CD4-positive, alpha-beta T cell treated with Interleukin-4 for 4 hours (primary cell): ENCODE data around the gene ADCYAP1R1.

ENCODE experiments used
- DNase-seq: peaks from one replicate; pipeline ENCODE4 v3.0.0-alpha.2; 2020

The ADCYAP1R1 gene

GRCh38 chr7:31069860-31070555 is 17.9 kb downstream of the ADCYAP1R1 start:
- no peak for DNase-seq

- DNase-seq = no peak
These were observed 19.0 kb downstream of the ADCYAP1R1 start for GRCh38 chr7:31070991-31071644.

GRCh38 chr7:31071645-31072029 is 19.5 kb downstream of the ADCYAP1R1 start:
- no peak for DNase-seq

DNA sequence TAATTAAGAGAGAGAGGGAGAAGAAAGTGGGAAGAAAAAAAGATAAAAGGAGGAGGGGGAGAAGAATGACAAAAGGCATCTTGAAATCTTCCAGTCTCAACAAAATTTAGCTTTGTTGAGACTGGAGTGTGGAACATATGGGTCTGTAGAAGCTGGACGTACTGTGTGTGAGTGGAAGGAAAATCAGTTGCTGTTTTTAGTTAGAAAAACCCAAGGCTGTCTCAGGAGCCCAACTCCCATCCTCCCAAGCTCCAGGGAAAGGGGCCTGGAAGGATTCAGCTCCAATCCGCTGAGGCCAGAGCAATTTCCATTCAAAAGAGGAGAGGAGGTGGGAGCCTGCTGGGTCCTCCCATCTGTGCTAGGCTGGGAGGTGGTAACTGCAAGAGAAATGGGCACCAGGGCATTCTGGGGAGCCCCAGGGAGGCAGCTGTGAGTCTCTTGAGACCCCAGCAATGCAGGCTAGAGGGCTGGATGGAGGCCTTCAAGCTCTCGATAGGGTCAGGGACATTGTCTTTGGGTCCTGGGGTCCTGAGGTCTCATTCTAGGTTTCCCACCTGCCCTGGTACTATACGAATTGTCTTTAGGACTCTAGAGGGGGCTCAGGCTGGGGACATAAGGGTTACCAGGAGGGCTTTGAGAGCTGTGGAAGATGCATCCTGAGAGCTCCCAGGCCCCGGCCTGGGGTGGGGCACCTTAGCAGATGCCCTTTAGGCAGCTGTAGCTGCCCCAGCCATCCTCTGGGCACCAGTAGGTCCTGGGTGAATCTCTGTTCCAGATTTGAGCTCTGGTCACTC is 21.4 kb downstream of the ADCYAP1R1 start:
- DNase-seq = no peak

GRCh38 chr7:31074120-31074383 is 21.9 kb downstream of the ADCYAP1R1 start:
- no peak for DNase-seq

DNA sequence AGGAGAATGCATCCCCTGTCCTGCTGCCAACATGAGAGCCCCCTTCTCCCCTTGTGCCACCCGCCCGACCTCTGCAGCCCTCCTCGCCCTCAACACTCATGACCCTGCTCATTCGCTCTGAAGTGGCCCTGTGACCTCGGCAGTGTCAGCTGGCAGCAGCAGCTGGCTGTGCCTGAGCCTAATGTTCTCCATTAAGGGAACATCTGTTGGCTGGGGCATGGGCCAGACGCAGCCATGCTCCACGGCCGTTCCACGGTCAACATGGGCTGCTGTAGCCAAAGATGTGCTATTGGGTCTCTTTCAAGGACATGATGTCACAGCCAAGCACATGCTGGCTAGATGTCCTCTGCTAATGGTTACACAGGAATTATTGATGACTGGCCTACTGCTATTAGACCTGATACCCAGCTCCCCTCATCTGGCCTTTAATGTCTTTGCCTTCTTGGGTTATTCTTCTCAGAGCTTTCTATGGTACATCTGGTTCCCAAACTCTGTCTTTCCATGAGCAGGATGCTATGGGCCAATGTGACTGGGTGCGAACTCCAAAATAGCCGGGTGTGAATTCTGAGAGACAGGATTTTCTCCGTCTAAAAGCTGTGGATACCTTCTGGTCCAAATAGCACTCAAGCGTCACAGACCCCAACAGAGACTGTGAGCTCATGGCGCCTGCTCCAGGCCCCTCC is 22.4 kb downstream of the ADCYAP1R1 start:
- no peak for DNase-seq

DNA sequence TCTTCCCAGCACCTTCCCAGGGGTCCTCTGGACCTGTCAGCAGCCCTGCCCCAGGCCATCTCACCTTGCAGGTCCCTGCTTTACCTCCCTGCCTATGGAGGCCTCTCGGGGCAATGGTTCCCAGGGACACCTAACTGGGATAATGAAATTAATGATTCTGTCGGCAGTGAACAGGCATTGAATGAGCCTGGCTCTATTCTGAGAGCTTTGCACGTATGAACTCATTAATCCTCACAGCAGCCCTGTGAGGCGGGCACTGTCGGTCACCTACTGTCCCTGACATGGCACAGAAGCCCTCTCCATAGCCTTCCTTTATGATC is 22.9 kb downstream of the ADCYAP1R1 start:
- no peak for DNase-seq

- no peak for DNase-seq
These were observed 23.9 kb downstream of the ADCYAP1R1 start for GRCh38 chr7:31076051-31076450.

GRCh38 chr7:31076641-31077310 is 24.7 kb downstream of the ADCYAP1R1 start:
- DNase-seq = no peak

DNA sequence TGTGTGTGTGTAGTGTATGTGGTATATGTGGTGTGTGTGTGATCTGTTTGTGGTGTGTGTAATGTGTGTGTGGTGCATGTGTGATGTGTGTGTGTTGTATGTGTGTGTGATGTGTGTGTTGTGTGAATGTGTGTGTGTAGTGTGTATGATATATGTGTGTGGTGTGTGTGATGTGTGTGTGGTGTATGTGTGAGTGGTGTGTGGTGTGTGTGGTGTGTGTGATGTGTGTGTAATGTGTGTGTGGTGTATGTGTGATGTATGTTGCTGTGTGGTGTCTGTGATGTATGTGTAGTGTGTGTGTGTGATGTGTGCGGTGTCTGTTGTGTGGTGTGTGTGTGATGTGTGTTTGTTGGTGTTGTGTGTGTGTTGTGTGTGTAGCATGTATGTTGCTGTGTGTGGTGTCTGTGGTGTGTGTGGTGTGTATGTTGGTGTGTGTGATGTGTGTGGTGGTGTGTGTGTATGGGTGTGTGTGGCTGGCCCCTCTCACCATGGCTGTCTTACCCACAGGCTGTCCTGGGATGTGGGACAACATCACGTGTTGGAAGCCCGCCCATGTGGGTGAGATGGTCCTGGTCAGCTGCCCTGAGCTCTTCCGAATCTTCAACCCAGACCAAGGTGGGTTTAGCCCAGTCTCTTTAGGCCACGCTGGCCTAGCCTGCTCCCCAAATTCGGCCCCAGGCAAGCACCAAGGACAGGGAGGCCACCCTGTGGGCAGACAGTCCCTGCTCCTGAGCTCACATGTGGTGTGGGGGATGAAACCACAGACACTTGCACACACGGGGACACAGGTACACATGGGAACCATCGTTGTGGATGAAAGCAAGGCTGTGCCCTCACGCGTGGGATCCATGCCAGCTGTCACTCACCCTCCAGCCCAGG is 25.6 kb downstream of the ADCYAP1R1 start:
- no peak for DNase-seq

DNA sequence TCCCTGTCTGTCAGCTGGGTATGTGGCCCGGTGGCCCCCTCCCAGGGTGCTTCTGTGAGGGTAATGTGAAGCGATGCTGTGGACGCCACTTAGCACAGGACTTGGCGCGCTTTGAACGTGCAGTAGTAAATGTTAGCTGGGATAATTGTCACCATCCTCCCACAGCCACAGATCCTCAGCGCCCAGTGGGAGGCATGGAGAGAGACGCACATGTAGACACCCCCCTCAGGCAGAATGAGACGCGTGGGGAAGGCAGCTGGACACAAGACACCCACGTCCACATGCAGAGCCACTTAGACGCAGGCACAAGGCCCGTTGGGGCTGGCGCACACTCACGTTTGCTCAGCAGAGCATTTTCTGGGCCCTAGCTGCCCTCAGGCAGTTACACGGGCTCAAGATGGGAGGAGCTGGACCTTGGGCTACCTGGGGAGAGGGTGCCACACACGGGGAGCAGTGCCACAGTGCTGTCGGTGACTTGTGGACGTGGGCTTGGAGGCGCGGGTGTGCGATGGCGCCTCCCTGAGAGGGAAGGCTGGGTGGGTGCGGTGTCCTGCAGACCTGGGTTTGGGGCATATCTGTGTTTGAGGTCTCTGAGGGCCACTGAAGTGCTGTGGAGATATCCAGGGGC is 26.4 kb downstream of the ADCYAP1R1 start:
- no peak for DNase-seq

DNA sequence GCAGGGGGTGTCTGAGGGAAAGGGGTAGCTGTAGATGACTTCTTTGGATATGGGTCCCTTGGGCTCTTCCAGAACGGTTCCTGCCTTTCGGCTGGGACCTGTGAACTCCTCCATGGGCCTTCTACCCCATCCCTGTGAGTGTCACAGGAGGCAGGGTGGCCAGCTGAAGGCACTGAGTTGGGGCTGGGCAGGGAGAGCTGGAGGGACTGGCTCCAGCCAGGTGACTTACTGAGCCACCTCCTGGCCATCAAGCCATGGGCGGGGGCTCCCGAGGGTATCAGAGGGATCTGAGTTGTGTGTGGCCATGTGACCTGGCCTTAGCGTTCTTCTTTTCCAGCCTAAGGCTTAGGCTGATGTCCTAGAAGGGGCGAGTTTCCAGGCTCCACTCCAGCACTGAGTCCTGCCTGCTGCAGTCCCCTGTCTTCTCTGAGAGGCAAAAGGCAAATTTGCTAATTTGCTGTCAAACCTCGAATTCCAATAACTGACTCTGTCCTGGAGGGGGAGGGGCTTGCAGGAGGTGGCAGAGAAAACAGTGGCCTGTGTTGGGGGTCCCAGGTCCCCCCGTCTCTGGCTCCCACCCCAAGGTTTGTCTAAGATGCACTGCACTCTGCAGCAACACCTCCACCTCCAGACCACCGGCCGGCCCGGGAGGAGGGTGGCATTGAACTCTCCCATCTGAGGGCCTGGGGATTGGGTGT is 27.2 kb downstream of the ADCYAP1R1 start:
- DNase-seq = no peak

- no peak for DNase-seq
These were observed 27.9 kb downstream of the ADCYAP1R1 start for GRCh38 chr7:31079824-31080511.

- no peak for DNase-seq
These were observed 28.7 kb downstream of the ADCYAP1R1 start for GRCh38 chr7:31080763-31081162.

DNA sequence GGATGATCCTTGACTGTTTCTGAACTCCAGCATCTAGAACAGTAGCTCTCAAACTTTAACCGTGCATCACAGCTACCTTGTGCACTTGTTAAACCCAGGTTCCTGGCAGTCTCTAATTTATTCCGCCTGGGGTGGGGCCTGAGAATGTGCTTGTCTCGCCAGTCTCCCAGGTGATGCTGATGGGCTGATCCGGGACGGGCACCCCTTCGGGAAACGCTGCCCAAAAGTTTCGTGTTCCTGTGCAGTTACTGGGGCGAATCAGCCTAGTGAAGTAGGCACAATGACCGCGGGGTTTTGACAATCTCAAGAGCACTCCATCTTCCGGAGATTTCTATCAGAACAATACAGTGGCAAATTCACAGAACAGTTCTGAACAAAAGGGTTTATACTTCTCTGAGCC is 29.9 kb downstream of the ADCYAP1R1 start:
- DNase-seq = no peak

GRCh38 chr7:31082447-31082846 is 30.3 kb downstream of the ADCYAP1R1 start:
- DNase-seq = no peak

DNA sequence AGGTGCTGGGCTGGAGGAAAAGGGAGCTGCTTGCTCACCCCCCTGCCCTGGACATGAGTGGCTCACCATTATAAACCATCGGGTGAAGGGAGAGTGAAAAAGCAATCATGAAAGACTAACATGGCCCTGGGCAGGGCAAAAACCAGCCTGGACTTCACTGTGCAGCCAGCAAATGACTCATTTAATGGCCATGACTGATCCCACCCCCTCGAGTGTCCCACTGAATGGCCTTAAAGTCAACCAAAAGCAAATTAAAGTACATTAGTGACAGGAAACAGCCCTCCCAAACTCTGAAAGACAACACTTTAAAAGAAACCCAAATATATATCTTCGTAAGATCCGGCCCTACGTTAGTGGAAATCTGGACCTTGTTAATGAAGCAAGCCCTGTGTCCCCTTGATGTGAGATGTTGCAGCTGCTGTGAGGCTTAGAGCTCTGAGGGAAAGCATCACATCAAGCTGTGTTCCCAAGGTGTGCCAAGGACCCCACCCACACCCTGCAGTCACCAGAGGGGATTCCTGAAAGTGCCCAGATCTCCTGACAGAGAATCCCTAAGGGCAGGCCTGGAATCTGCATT is 31.2 kb downstream of the ADCYAP1R1 start:
- no peak for DNase-seq

GRCh38 chr7:31084226-31084625 is 32.1 kb downstream of the ADCYAP1R1 start:
- no peak for DNase-seq

GRCh38 chr7:31087351-31087750 is 35.2 kb downstream of the ADCYAP1R1 start:
- DNase-seq = no peak

GRCh38 chr7:31091924-31092434 is 39.9 kb downstream of the ADCYAP1R1 start:
- DNase-seq = no peak
